HepG2 (cell line): ENCODE measurements around the gene METTL25. TPM values are rescaled to one million over a fixed set of nuclear protein-coding genes. Genes with fewer than 3 reads are reported as not detected.
A peak's percentile ranks its signal among the peaks of the same experiment; 100 is the strongest.

ENCODE experiments used
- AHDC1 ChIP-seq: sonication (generic); formaldehyde crosslinking; IDR thresholded peaks from 2 replicates; pipeline ENCODE4 v1.5.1; 2020; ENCODE audit warnings: mild to moderate bottlenecking, missing genetic modification reagents, borderline replicate concordance
- CENPT ChIP-seq: sonication (generic); formaldehyde crosslinking; IDR thresholded peaks from 2 replicates; pipeline ENCODE4 v1.8.0; 2022; ENCODE audit warnings: low read depth, mild to moderate bottlenecking, moderate library complexity, missing genetic modification reagents
- CSRNP2 ChIP-seq: sonication (generic); formaldehyde crosslinking; conservative IDR thresholded peaks from 2 replicates; pipeline ENCODE4 v1.8.0; 2022; ENCODE audit warnings: low read depth, missing genetic modification reagents
- DMAP1 ChIP-seq: IDR thresholded peaks from 2 replicates; pipeline ENCODE4 v1.6.1; 2016
- ELF1 ChIP-seq: sonication (generic); formaldehyde crosslinking; IDR thresholded peaks from 2 replicates; pipeline ENCODE4 v1.4.0; 2020; ENCODE audit warnings: missing genetic modification reagents
- MED13 ChIP-seq: sonication (generic); formaldehyde crosslinking; IDR thresholded peaks from 2 replicates; pipeline ENCODE4 v1.5.0; 2020; ENCODE audit warnings: missing genetic modification reagents
- NONO ChIP-seq, 2 experiments: fragments of 450-650 bp in 1 of 2; sonication (generic) in 1 of 2; formaldehyde crosslinking in 1 of 2; IDR thresholded peaks in 1 of 2; conservative IDR thresholded peaks in 1 of 2; 2 replicates each; pipeline versions ENCODE4 v1.6.1 to v1.8.0; 2017 to 2022; ENCODE audit warnings: mild to moderate bottlenecking in 1 of 2, missing genetic modification reagents in 1 of 2, moderate library complexity in 1 of 2
- POLR2AphosphoS5 ChIP-seq: IDR thresholded peaks from 2 replicates; pipeline ENCODE4 v1.6.1; 2012; ENCODE audit warnings: low read depth, low read length
- RARG ChIP-seq: sonication (generic); formaldehyde crosslinking; IDR thresholded peaks from 2 replicates; pipeline ENCODE4 v1.4.0; 2020; ENCODE audit warnings: low read depth, mild to moderate bottlenecking, missing genetic modification reagents
- SNRNP70 ChIP-seq: fragments of 200-400 bp; formaldehyde crosslinking; IDR thresholded peaks from 2 replicates; pipeline ENCODE4 v1.6.1; 2017; ENCODE audit warnings: mild to moderate bottlenecking, low read depth, low read length, moderate library complexity
- SSRP1 ChIP-seq: IDR thresholded peaks from 2 replicates; pipeline ENCODE4 v1.6.1; 2016; ENCODE audit warnings: control low read depth
- TAF15 ChIP-seq: fragments of 200-400 bp; formaldehyde crosslinking; IDR thresholded peaks from one replicate; pipeline ENCODE4 v1.6.1; 2018; ENCODE audit warnings: mild to moderate bottlenecking, low read depth, low read length; ENCODE audit not compliant: poor library complexity, severe bottlenecking
- ZFP1 ChIP-seq: IDR thresholded peaks from 2 replicates; pipeline ENCODE4 v1.6.1; 2016
- ZFP41 ChIP-seq: sonication (generic); formaldehyde crosslinking; IDR thresholded peaks from 2 replicates; pipeline ENCODE4 v1.4.0; 2020; ENCODE audit warnings: mild to moderate bottlenecking, missing genetic modification reagents, borderline replicate concordance
- ZFP91 ChIP-seq: sonication (generic); formaldehyde crosslinking; IDR thresholded peaks from 2 replicates; pipeline ENCODE4 v1.9.0; 2022; ENCODE audit warnings: missing genetic modification reagents, mild to moderate bottlenecking, borderline replicate concordance
- ZGPAT ChIP-seq: IDR thresholded peaks from 2 replicates; pipeline ENCODE4 v1.6.1; 2016; ENCODE audit warnings: mild to moderate bottlenecking
- ZNF343 ChIP-seq: sonication (generic); formaldehyde crosslinking; IDR thresholded peaks from 2 replicates; pipeline ENCODE4 v1.4.0; 2020; ENCODE audit warnings: mild to moderate bottlenecking, missing genetic modification reagents
- ZNF616 ChIP-seq: sonication (generic); formaldehyde crosslinking; IDR thresholded peaks from 2 replicates; pipeline ENCODE4 v1.5.0; 2020; ENCODE audit warnings: low read depth, mild to moderate bottlenecking, missing genetic modification reagents
- ZNF629 ChIP-seq: sonication (generic); formaldehyde crosslinking; conservative IDR thresholded peaks from 2 replicates; pipeline ENCODE4 v1.5.0; 2020; ENCODE audit warnings: missing genetic modification reagents
- ZNF713 ChIP-seq: sonication (generic); formaldehyde crosslinking; IDR thresholded peaks from 2 replicates; pipeline ENCODE4 v1.4.0; 2020; ENCODE audit warnings: mild to moderate bottlenecking, missing genetic modification reagents
- ZSCAN29 ChIP-seq: sonication (generic); formaldehyde crosslinking; conservative IDR thresholded peaks from 2 replicates; pipeline ENCODE4 v1.4.0; 2020; ENCODE audit warnings: mild to moderate bottlenecking, missing genetic modification reagents
- polyA plus RNA-seq, 8 experiments: library from polyadenylated mRNA; depleted of rRNA in 3 of 8; stranded (reverse) in 7 of 8; unstranded in 1 of 8; fragments of >200 nt; fragmentation: Illumina TruSeq in 4 of 8; extraction: Trizol in 4 of 8; gene quantifications; 2 replicates each; pipeline versions ENCODE4 v1.2.1 to v1.2.3, GENCODE V29; 2011 to 2016; ENCODE audit warnings: low read depth in 4 of 8, missing spikeins in 1 of 8, mixed read lengths in 1 of 8; ENCODE audit not compliant: insufficient read depth in 1 of 8
- total RNA-seq, 5 experiments: library from RNA; depleted of rRNA; stranded (reverse); fragments of >200 nt; fragmentation: Illumina TruSeq; extraction: Trizol; gene quantifications; 2 replicates each; pipeline ENCODE4 v1.2.3, GENCODE V29; 2016; ENCODE audit warnings: low read depth in 1 of 5

METTL25 gene
- total and polyA plus RNA-seq, 2 of the 13 experiments (the other 11 are each of a cell fraction or from before 2014, with no cell fraction given), result 2.2 to 7.8 TPM

- TF ChIP-seq SSRP1 (CRISPR knock-in tag) (no peak), DMAP1 (CRISPR knock-in tag) (no peak), ZNF713 (CRISPR knock-in tag) (no peak), ZFP91 (CRISPR knock-in tag) (peak; percentile 25; the same call in 1 of the 2 replicates), ELF1 (CRISPR knock-in tag) (peak; percentile 66), RARG (CRISPR knock-in tag) (no peak), AHDC1 (CRISPR knock-in tag) (no peak; the same call in 1 of the 2 replicates), POLR2AphosphoS5 (no peak), ZFP41 (CRISPR knock-in tag) (no peak), ZSCAN29 (CRISPR knock-in tag) (no peak), ZNF343 (CRISPR knock-in tag) (no peak), TAF15 (no peak), NONO (IDR thresholded peaks at IDR 0.05) (no peak), NONO (CRISPR knock-in tag; conservative IDR thresholded peaks at IDR 0.05) (no peak), ZFP1 (no peak), ZGPAT (peak; percentile 55; the same call in 1 of the 2 replicates), SNRNP70 (no peak), ZNF629 (CRISPR knock-in tag) (no peak), ZNF616 (CRISPR knock-in tag) (no peak), CENPT (CRISPR knock-in tag) (no peak), CSRNP2 (no peak), MED13 (no peak)
Observed at GRCh38 chr12:82314406-82314892, 43.9 kb upstream of the METTL25 start (continued).
